ENCODE measurements around the gene BRD3OS.

The BRD3OS gene

GRCh38 chr9:133989625-133990365 lies 35.5 kb upstream of the BRD3OS start:
- no peak for DNase-seq

- DNase-seq = no peak
Observed at GRCh38 chr9:133990366-133991213, 34.7 kb upstream of the BRD3OS start.

GRCh38 chr9:133991214-133991921 lies 33.9 kb upstream of the BRD3OS start:
- no peak for DNase-seq

GRCh38 chr9:133991964-133992779 lies 33.1 kb upstream of the BRD3OS start, which contains the start of gene VAV2:
Gene VAV2, minus strand, starts transcription at chr9:133992324. Its CDS starts 46 bp downstream, at chr9:133992278.
- peak; percentile 1 for DNase-seq

- no peak for DNase-seq
Observed at GRCh38 chr9:133992780-133993634, 32.3 kb upstream of the BRD3OS start.

GRCh38 chr9:133993635-133994253 lies 31.5 kb upstream of the BRD3OS start:
- DNase-seq = no peak

- DNase-seq = no peak
Observed at GRCh38 chr9:133994353-133995011, 30.8 kb upstream of the BRD3OS start.

GRCh38 chr9:133995012-133995896 lies 30.0 kb upstream of the BRD3OS start:
- DNase-seq = no peak

GRCh38 chr9:133996531-133997520 lies 28.5 kb upstream of the BRD3OS start:
- no peak for DNase-seq

- DNase-seq = no peak
Observed at GRCh38 chr9:133997584-133997983, 27.7 kb upstream of the BRD3OS start.

GRCh38 chr9:133998915-133999595 lies 26.2 kb upstream of the BRD3OS start:
- DNase-seq = no peak

- DNase-seq = no peak
Observed at GRCh38 chr9:133999851-134000265, 25.4 kb upstream of the BRD3OS start.

- no peak for DNase-seq
Observed at GRCh38 chr9:134002796-134003195, 22.5 kb upstream of the BRD3OS start.

GRCh38 chr9:134003237-134003636 lies 22.0 kb upstream of the BRD3OS start:
- DNase-seq = no peak

- DNase-seq = no peak
Observed at GRCh38 chr9:134004131-134004873, 21.0 kb upstream of the BRD3OS start.

GRCh38 chr9:134004881-134005280 lies 20.4 kb upstream of the BRD3OS start:
- no peak for DNase-seq

- no peak for DNase-seq
Observed at GRCh38 chr9:134005381-134005780, 19.9 kb upstream of the BRD3OS start.

Data from SIG-M5 (cell line).